Upper lobe of left lung (tissue), 4 donors: ENCODE results near the gene PLCB1.

ENCODE experiments used
- CTCF ChIP-seq, 6 experiments: fragments of 450-650 bp in 4 of 6; fragments of 200-600 bp in 2 of 6; sonication (generic) in 2 of 6; IDR thresholded peaks; one replicate each; pipeline ENCODE4 v1.5.1; 2016 to 2019; ENCODE audit warnings: antibody characterized with exemption in 6 of 6
- POLR2A ChIP-seq, 4 donors: fragments of 450-650 bp; IDR thresholded peaks; one replicate each; pipeline ENCODE4 v1.5.1; 2016 to 2017; ENCODE audit warnings: antibody characterized with exemption in 4 of 4, mild to moderate bottlenecking in 2 of 4
- POLR2AphosphoS5 ChIP-seq, 2 donors: sonication (generic); formaldehyde crosslinking; IDR thresholded peaks; one replicate each; pipeline ENCODE4 v1.5.1; 2017; ENCODE audit warnings: antibody characterized with exemption in 2 of 2

- no peak for TF ChIP-seq CTCF (IDR thresholded peaks at IDR 0.05)
- no peak for TF ChIP-seq POLR2AphosphoS5 (IDR thresholded peaks at IDR 0.05)
- no peak for TF ChIP-seq POLR2A (IDR thresholded peaks at IDR 0.05)
Measured at GRCh38 chr20:8635837-8636236, 503.8 kb downstream of the PLCB1 start.
